GM23248 (cell line): ENCODE results near the gene TMEM9B. TPM values are rescaled to one million over a fixed set of nuclear protein-coding genes. Genes with fewer than 3 reads are reported as not detected.
A peak's percentile ranks its signal among the peaks of the same experiment; 100 is the strongest.

Experiments used
- DNase-seq: peaks from one replicate; pipeline ENCODE4 v3.0.0-alpha.2; 2015
- H2AFZ ChIP-seq: fragments of 200-600 bp; sonication (generic); 2 replicates; pipeline ENCODE4 v1.6.1; 2016; ENCODE audit warnings: antibody characterized with exemption
- H3F3A ChIP-seq: fragments of 200-600 bp; sonication (generic); 2 replicates; pipeline ENCODE4 v1.6.1; 2016; ENCODE audit warnings: mild to moderate bottlenecking, antibody characterized with exemption, mixed run types; ENCODE audit not compliant: insufficient read depth
- H3K27ac ChIP-seq: fragments of 200-600 bp; sonication (generic); 2 replicates; pipeline ENCODE4 v1.5.1; 2016; ENCODE audit warnings: mild to moderate bottlenecking
- H3K27me3 ChIP-seq: fragments of 200-600 bp; sonication (generic); replicated peaks from 2 replicates; pipeline ENCODE4 v1.6.1; 2016; ENCODE audit warnings: mild to moderate bottlenecking; ENCODE audit not compliant: insufficient read depth
- H3K36me3 ChIP-seq: fragments of 200-600 bp; sonication (generic); 2 replicates; pipeline ENCODE4 v1.6.1; 2016; ENCODE audit warnings: low read depth, mild to moderate bottlenecking
- H3K4me1 ChIP-seq: fragments of 200-600 bp; sonication (generic); 2 replicates; pipeline ENCODE4 v1.6.1; 2016; ENCODE audit warnings: mild to moderate bottlenecking; ENCODE audit not compliant: insufficient read depth
- H3K4me2 ChIP-seq: fragments of 200-600 bp; sonication (generic); one replicate; pipeline ENCODE4 v1.6.1; 2016; ENCODE audit warnings: mild to moderate bottlenecking; ENCODE audit not compliant: unreplicated experiment
- H3K4me3 ChIP-seq: fragments of 200-600 bp; sonication (generic); 2 replicates; pipeline ENCODE4 v1.5.1; 2016; ENCODE audit warnings: mild to moderate bottlenecking
- H3K79me2 ChIP-seq: fragments of 200-600 bp; sonication (generic); 2 replicates; pipeline ENCODE4 v1.6.1; 2016; ENCODE audit warnings: mild to moderate bottlenecking; ENCODE audit not compliant: insufficient read depth
- H3K9ac ChIP-seq: fragments of 200-600 bp; sonication (generic); 2 replicates; pipeline ENCODE4 v1.6.1; 2016; ENCODE audit warnings: mild to moderate bottlenecking
- H3K9me2 ChIP-seq: fragments of 200-600 bp; sonication (generic); 2 replicates; pipeline ENCODE4 v1.6.1; 2016; ENCODE audit warnings: mixed run types, mild to moderate bottlenecking, moderate library complexity; ENCODE audit not compliant: insufficient read depth
- H3K9me3 ChIP-seq: fragments of 200-600 bp; sonication (generic); one replicate; pipeline ENCODE4 v1.6.1; 2017; ENCODE audit warnings: low read depth
- H4K20me1 ChIP-seq: fragments of 200-600 bp; sonication (generic); 2 replicates; pipeline ENCODE4 v1.6.0; 2016; ENCODE audit not compliant: insufficient read depth
- EZH2 ChIP-seq: fragments of 200-600 bp; sonication (generic); IDR thresholded peaks from 2 replicates; pipeline ENCODE4 v1.6.1; 2018; ENCODE audit warnings: antibody characterized with exemption, mild to moderate bottlenecking; ENCODE audit not compliant: insufficient read depth, poor library complexity, severe bottlenecking
- EZH2phosphoT487 ChIP-seq: fragments of 200-600 bp; sonication (generic); IDR thresholded peaks from 2 replicates; pipeline ENCODE4 v1.6.1; 2018; ENCODE audit warnings: antibody characterized with exemption, moderate library complexity, mild to moderate bottlenecking, low read depth; ENCODE audit not compliant: insufficient read depth
- WGBS, 2 experiments: methylation state at CpG; one replicate each; pipeline ENCODE4 v1.1.6; 2015 to 2017; ENCODE audit warnings: low lambda C conversion rate in 2 of 2, low coverage in 1 of 2; ENCODE audit errors: missing lambda C conversion rate in 2 of 2; 5-methylcytosine and 5-hydroxymethylcytosine counted together
- in situ Hi-C: fragments of 300-500 bp; cut with MboI; formaldehyde crosslinking; loops from 2 replicates; pipeline ENCODE4 v1.15.0; 2020
- polyA plus RNA-seq: library from polyadenylated mRNA; unstranded; fragments of >200 nt; fragmentation: Nextera tagmentation; extraction: Ambion mirVana; gene quantifications from 2 replicates; pipeline ENCODE4 v1.2.1, GENCODE V29; 2016
- small RNA-seq: library from RNA; depleted of rRNA; stranded (forward); fragments of <200 nt; gene quantifications from one replicate; pipeline ENCODE3, GENCODE V24; 2014; ENCODE audit warnings: low read depth, low replicate concordance
- total RNA-seq: library from RNA; depleted of rRNA; stranded (reverse); fragments of >200 nt; shearing (Covaris generic); gene quantifications from 2 replicates; pipeline ENCODE4 v1.2.3, GENCODE V29; 2014; rRNA removed

The TMEM9B gene
- total and polyA plus RNA-seq, 2 experiments from 2014 or later = 83.4 to 99.6 TPM

- peaks cover 14% of the 10 kb centered on the region for H3F3A ChIP-seq
- H3K4me2 ChIP-seq = peak overlapping the region; percentile 82
- in situ Hi-C loops = no loop called here
- DNase-seq = no peak
- no peaks in the 10 kb centered on the region for H4K20me1 ChIP-seq
- 0 to 4% methylated on average over 10 to 18 of the region's 19 CpGs for WGBS, 2 experiments
- H2AFZ ChIP-seq = peak overlapping the region; percentile 89
- no peaks in the 10 kb centered on the region for H3K36me3 ChIP-seq
- TF ChIP-seq EZH2 = no peak
- TF ChIP-seq EZH2phosphoT487 = no peak
- peaks cover 29% of the 10 kb centered on the region for H3K79me2 ChIP-seq
- H3K9me3 ChIP-seq = no peaks in the 10 kb centered on the region
- H3K4me3 ChIP-seq = peak overlapping the region; percentile 69
- no peak overlapping the region for H3K27ac ChIP-seq
- peak overlapping the region; percentile 55 for H3K9ac ChIP-seq
- H3K27me3 ChIP-seq = no peaks in the 10 kb centered on the region
- peaks cover 42% of the 10 kb centered on the region for H3K4me1 ChIP-seq
- no peaks in the 10 kb centered on the region for H3K9me2 ChIP-seq
These were observed 53.6 kb downstream of the TMEM9B start for GRCh38 chr11:8910649-8911026.

DNA sequence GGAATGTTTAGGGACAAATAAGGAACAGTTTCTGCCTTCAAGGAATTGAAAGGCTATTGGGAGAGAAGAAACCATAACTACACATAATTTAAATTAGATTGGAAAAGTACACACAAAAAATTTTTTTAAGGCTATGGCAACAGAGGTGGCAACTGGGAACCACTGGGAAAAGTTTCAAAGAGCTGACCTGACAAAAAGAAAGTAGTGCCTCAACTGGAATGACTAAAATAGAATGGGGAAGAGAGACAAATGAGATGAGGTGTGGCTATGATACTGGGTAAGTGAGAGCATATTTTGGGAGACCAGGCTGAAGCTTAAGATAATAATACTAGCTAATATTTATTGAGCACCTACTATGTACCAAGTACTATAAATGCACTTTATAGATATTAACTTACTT lies 56.1 kb downstream of the TMEM9B start:
- H4K20me1 ChIP-seq = no peaks in the 10 kb centered on the region
- H3K4me3 ChIP-seq = no peak overlapping the region
- no peak for DNase-seq
- no peaks in the 10 kb centered on the region for H3K27me3 ChIP-seq
- no peaks in the 10 kb centered on the region for H3K36me3 ChIP-seq
- TF ChIP-seq EZH2 (no peak), EZH2phosphoT487 (no peak)
- in situ Hi-C loops = no loop called here
- H3K9me3 ChIP-seq = no peaks in the 10 kb centered on the region
- no peak overlapping the region for H3K4me2 ChIP-seq
- H2AFZ ChIP-seq = no peak overlapping the region
- peaks cover 45% of the 10 kb centered on the region for H3K4me1 ChIP-seq
- no peak overlapping the region for H3K9ac ChIP-seq
- peaks cover 10% of the 10 kb centered on the region for H3K79me2 ChIP-seq
- no peak overlapping the region for H3K27ac ChIP-seq
- no peaks in the 10 kb centered on the region for H3K9me2 ChIP-seq
- peaks cover 32% of the 10 kb centered on the region for H3F3A ChIP-seq

DNA sequence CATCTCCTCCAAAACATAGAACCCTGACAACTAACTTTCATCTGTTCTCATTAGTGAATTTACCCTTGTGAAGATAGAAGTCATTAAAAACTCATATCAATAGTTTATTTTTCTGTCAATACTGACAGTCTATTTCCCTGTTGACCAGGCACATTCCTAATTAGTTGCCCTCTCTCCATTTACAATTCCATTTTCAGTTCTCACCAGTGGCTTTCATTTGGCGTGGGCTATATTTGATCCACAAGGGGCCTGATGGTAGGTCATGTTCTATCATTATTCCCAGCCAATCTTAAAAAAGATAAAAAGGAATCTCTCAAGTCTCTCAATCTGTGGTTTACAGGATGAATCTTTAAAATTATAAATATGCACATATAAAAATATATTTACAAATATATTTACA lies 57.1 kb downstream of the TMEM9B start:
- Histone ChIP-seq H3K9me2 (no peaks in the 10 kb centered on the region), H3K4me2 (peak overlapping the region; percentile 56), H3K4me1 (peaks cover 40% of the 10 kb centered on the region), H3K9me3 (no peaks in the 10 kb centered on the region), H3K27me3 (no peaks in the 10 kb centered on the region), H3K36me3 (no peaks in the 10 kb centered on the region), H3K79me2 (peaks cover 5% of the 10 kb centered on the region), H2AFZ (no peak overlapping the region), H3F3A (peaks cover 32% of the 10 kb centered on the region), H3K27ac (peak overlapping the region; percentile 64), H4K20me1 (no peaks in the 10 kb centered on the region), H3K9ac (no peak overlapping the region), H3K4me3 (no peak overlapping the region)
- no peak for DNase-seq
- TF ChIP-seq EZH2phosphoT487 (no peak), EZH2 (no peak)
- in situ Hi-C loops = no loop called here
- WGBS, 2 experiments = 93 to 95% methylated on average over 1 of the region's 1 CpG

- Histone ChIP-seq H4K20me1 (no peaks in the 10 kb centered on the region), H3K9me3 (no peaks in the 10 kb centered on the region), H3K27ac (peak overlapping the region; percentile 64), H2AFZ (no peak overlapping the region), H3K9ac (peak overlapping the region; percentile 28), H3K79me2 (no peaks in the 10 kb centered on the region), H3K4me2 (peak overlapping the region; percentile 56), H3K4me1 (peaks cover 40% of the 10 kb centered on the region), H3K4me3 (0 out of 2 replicates have a peak overlapping the region, but pooled peaks have one; percentile 18), H3K27me3 (no peaks in the 10 kb centered on the region), H3K36me3 (no peaks in the 10 kb centered on the region), H3K9me2 (no peaks in the 10 kb centered on the region), H3F3A (peaks cover 32% of the 10 kb centered on the region)
- in situ Hi-C loops = no loop called here
- peak; percentile 96 for DNase-seq
- no peak for TF ChIP-seq EZH2
- no peak for TF ChIP-seq EZH2phosphoT487
- 16 to 20% methylated on average over 5 of the region's 5 CpGs for WGBS, 2 experiments
These were observed 58.6 kb downstream of the TMEM9B start for GRCh38 chr11:8905528-8906165.

DNA sequence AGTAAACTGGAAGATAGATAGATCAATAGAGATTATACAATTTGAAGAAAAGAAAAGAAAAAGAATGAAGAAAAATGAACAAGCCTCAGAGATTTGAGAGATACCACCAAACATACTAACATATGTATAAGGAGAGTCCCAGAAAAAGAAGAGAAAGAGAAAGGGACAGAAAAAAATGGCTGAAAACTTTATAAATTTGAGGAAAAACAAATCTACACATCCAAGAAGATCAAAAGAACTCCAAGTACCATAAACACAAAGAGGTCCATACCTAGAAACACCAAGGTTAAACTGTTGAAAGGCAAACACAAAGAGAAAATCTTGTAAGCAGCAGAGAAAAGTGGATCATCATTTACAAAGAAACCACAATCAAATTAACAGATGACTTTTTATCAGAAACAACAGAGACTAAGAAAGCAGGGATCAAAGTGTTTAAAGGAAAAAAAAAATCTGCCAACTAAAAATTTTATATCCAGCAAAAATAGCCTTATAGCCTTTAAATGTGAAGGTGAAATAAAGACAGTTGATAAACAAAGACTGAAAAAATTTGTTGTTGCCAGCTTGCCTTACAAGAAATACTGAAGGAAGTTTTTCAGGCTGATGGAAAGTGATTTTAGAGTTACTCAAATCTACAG lies 65.0 kb downstream of the TMEM9B start:
- Histone ChIP-seq H3F3A (peaks cover 3% of the 10 kb centered on the region; the same call in 1 of the 2 replicates), H3K79me2 (no peaks in the 10 kb centered on the region), H3K9me2 (no peaks in the 10 kb centered on the region), H2AFZ (no peak overlapping the region), H3K4me2 (no peak overlapping the region), H4K20me1 (no peaks in the 10 kb centered on the region), H3K27me3 (no peaks in the 10 kb centered on the region), H3K4me3 (no peak overlapping the region), H3K4me1 (peaks cover 5% of the 10 kb centered on the region; the same call in 1 of the 2 replicates), H3K27ac (no peak overlapping the region), H3K36me3 (no peaks in the 10 kb centered on the region), H3K9ac (no peak overlapping the region), H3K9me3 (no peaks in the 10 kb centered on the region)
- TF ChIP-seq EZH2 (no peak), EZH2phosphoT487 (no peak)
- in situ Hi-C loops = no loop called here
- no peak for DNase-seq

Small RNA genes lying within 50 kb of the gene (small RNA-seq; reads per million reads assigned to genes)
- not detected for gene RF00019

Other genes starting within 250 kb of the TMEM9B start
- 49.6 and 58.4 TPM in 2 replicates for gene AKIP1, start 53.3 kb downstream of the TMEM9B start, total RNA-seq
- gene AKIP1, start 53.3 kb downstream of the TMEM9B start, polyA plus RNA-seq = 41.1 and 42.8 TPM in 2 replicates
- gene C11orf16, start 31.5 kb downstream of the TMEM9B start, total RNA-seq = not detected in 2 replicates
- not detected in 2 replicates for gene C11orf16, start 31.5 kb downstream of the TMEM9B start, polyA plus RNA-seq
- not detected in 2 replicates for gene ASCL3, start 21.4 kb downstream of the TMEM9B start, total RNA-seq
- gene ASCL3, start 21.4 kb downstream of the TMEM9B start, polyA plus RNA-seq = not detected in 2 replicates
- 10.8 and 12.0 TPM in 2 replicates for gene NRIP3, start 39.6 kb upstream of the TMEM9B start, total RNA-seq
- 4.8 and 6.2 TPM in 2 replicates for gene NRIP3, start 39.6 kb upstream of the TMEM9B start, polyA plus RNA-seq
- gene SCUBE2, start 127.2 kb upstream of the TMEM9B start, total RNA-seq = 3.5 and 10.7 TPM in 2 replicates
- 0.67 and 1.3 TPM in 2 replicates for gene SCUBE2, start 127.2 kb upstream of the TMEM9B start, polyA plus RNA-seq